ENCODE data around the gene CAMK2A.

The CAMK2A gene

GRCh38 chr5:150299571-150300327 is 10.2 kb upstream of the CAMK2A start:
- DNase-seq (ENCODE audit: low read depth) = no peak

- DNase-seq (ENCODE audit: low read depth) = no peak
Measured at GRCh38 chr5:150298701-150299451, 9.3 kb upstream of the CAMK2A start.

- no peak for DNase-seq (ENCODE audit: low read depth)
Measured at GRCh38 chr5:150297934-150298595, 8.5 kb upstream of the CAMK2A start.

GRCh38 chr5:150297236-150297890 is 7.8 kb upstream of the CAMK2A start:
- no peak for DNase-seq (ENCODE audit: low read depth)

GRCh38 chr5:150296496-150296895 is 6.9 kb upstream of the CAMK2A start:
- no peak for DNase-seq (ENCODE audit: low read depth)

GRCh38 chr5:150295741-150296486 is 6.3 kb upstream of the CAMK2A start:
- no peak for DNase-seq (ENCODE audit: low read depth)

GRCh38 chr5:150295172-150295634 is 5.6 kb upstream of the CAMK2A start:
- no peak for DNase-seq (ENCODE audit: low read depth)

- DNase-seq (ENCODE audit: low read depth) = no peak
Measured at GRCh38 chr5:150294551-150295071, 5.0 kb upstream of the CAMK2A start.

- DNase-seq (ENCODE audit: low read depth) = no peak
Measured at GRCh38 chr5:150293091-150293941, 3.7 kb upstream of the CAMK2A start.

GRCh38 chr5:150291388-150292385 is 2.1 kb upstream of the CAMK2A start:
- DNase-seq (ENCODE audit: low read depth) = no peak

GRCh38 chr5:150288791-150289190 is 782 bp downstream of the CAMK2A start:
- no peak for DNase-seq (ENCODE audit: low read depth)

GRCh38 chr5:150288361-150288760 is 1.2 kb downstream of the CAMK2A start:
- no peak for DNase-seq (ENCODE audit: low read depth)

GRCh38 chr5:150286820-150287219 is 2.8 kb downstream of the CAMK2A start:
- no peak for DNase-seq (ENCODE audit: low read depth)

GRCh38 chr5:150285114-150285513 is 4.5 kb downstream of the CAMK2A start:
- no peak for DNase-seq (ENCODE audit: low read depth)

GRCh38 chr5:150284311-150284710 is 5.3 kb downstream of the CAMK2A start:
- DNase-seq (ENCODE audit: low read depth) = no peak

GRCh38 chr5:150283904-150284303 is 5.7 kb downstream of the CAMK2A start:
- DNase-seq (ENCODE audit: low read depth) = no peak

- DNase-seq (ENCODE audit: low read depth) = no peak
Measured at GRCh38 chr5:150281987-150282386, 7.6 kb downstream of the CAMK2A start.

- DNase-seq (ENCODE audit: low read depth) = no peak
Measured at GRCh38 chr5:150279330-150280020, 10.1 kb downstream of the CAMK2A start.
